Adrenal gland (tissue), 5 donors: Measurements from ENCODE around the gene LIPG.

Experiments used
- CTCF ChIP-seq, 6 experiments: fragments of 450-650 bp in 4 of 6; fragments of 200-600 bp in 2 of 6; sonication (generic) in 1 of 6; IDR thresholded peaks; 1 replicate in 5 of 6; 2 replicates in 1 of 6; pipeline versions ENCODE4 v1.5.1 to v1.8.0; 2016 to 2021; ENCODE audit warnings: antibody characterized with exemption in 6 of 6, mild to moderate bottlenecking in 2 of 6, moderate library complexity in 1 of 6
- POLR2A ChIP-seq, 2 donors: fragments of 450-650 bp; IDR thresholded peaks; one replicate each; pipeline ENCODE4 v1.6.1; 2017; ENCODE audit warnings: antibody characterized with exemption in 2 of 2, mild to moderate bottlenecking in 2 of 2, moderate library complexity in 1 of 2
- donor health status: DM: no; HTN: no; CAD: no.

- TF ChIP-seq CTCF (IDR thresholded peaks at IDR 0.05) (no peak), POLR2A (IDR thresholded peaks at IDR 0.05) (no peak)
These were observed 4.4 kb downstream of the LIPG start for GRCh38 chr18:49566217-49566770.
